ENCODE results near the gene EPHA6.

The EPHA6 gene

DNA sequence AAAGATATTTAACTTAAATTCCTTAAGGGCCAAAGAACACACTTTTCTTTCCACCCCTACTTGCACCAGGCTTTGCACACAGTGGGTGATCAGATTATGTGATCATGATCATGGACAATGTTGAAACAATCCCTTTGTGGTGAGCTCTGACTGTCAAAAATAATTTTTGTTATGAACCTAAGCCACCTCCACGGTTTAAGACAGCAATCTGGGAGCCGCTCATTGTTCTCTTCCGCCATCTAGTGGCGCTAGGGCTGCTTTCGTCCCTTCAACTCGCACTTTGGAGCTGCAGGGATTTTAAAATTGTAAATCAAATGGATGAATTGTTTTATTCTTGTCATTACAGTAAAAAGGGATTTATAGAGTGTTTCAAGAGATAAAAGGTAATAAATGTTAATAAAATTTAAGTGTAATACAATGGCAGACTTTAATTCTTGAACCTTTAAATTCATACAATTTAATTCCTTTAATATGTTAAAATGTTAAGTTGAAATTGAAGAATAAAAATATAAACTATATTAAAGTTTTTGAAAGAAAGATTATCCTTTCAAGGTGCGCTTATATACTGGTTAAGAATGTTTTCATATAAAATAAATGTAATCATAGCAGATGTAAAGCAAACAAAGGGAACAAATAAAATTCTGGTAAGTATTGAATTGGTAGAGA is 904.9 kb downstream of the EPHA6 start:
- DNase-seq, result peak; percentile 46

- peak; percentile 28 for DNase-seq
Observed at GRCh38 chr3:97720417-97720816, 906.0 kb downstream of the EPHA6 start.

GRCh38 chr3:97721446-97721845 is 907.1 kb downstream of the EPHA6 start:
- no peak for DNase-seq

DNA sequence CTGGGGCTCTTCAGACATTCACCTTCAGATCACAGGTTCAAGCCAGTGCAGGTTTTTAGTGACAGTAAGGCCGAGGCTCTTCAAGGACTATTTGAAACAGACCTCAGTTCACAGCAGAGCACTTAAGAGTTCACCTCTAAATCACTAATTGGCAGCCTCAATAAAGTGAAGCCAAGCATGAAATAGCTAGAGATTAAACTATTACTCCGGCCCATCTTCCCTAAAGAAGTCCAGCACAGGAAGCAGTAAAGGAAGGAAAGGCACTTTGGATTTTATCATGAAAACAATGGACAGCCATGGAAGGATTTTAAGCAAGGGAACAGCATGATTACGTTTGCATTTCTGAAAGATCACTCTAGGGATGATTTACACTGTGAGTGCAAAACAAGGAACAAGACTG is 922.5 kb downstream of the EPHA6 start:
- DNase-seq, result peak; percentile 10

- DNase-seq, result no peak
Observed at GRCh38 chr3:97738761-97739160, 924.4 kb downstream of the EPHA6 start.

GRCh38 chr3:97742036-97742435 is 927.6 kb downstream of the EPHA6 start:
- no peak for DNase-seq

DNA sequence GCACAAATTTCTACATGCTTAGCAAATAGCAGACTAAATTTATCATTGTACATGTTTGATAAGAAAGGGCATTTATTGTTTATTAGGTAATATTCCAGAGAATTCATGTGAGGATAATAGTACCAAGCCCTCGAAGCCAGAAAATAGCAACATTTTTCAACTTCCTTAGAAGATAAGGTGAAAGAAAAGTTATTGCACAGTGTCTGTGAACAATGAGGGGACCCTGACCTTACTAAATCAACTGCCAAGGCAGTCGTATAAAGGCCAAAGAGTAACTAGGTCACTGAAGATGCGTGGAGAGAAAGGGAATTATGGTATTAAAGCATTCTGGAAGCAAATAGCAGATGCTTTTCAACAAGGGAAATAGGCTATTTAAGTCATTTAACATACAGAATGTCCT is 929.9 kb downstream of the EPHA6 start:
- no peak for DNase-seq

DNA sequence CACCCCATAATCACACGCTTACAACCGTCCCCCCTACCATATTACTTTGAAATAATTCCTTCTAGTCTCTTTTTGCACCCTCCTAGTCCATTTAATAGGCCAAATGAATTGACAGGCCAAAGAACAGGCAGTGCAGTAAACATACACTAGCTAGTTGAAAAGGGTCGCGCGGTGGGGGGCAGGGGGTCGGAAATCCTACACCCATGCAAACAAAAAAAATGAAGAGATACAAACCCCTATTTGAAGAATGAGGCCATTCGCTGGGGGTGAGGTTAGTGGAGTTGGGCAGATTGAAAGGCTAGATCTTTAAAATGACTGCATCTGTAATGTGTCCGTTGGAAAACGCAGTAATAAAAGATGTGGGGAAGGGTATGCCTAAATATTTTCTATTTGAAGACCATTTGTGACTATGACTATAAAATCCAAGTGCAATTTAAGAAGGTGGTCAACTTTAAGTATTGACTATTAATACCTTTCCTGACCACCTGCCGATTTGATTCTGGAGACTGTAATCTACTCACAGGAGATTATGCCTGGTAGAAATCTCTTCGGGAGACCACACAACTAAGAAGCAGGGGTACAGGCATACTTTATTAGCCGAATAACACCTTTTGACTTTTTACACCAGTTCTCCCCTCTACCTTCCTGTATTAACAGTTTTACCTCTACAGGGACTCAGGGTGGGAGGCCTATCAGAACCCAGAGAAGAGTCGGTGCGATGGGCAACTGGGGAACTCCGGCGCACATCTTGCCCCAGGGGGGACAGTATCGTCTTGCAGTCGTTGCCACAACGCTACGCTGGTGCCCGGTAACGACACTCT is 949.4 kb downstream of the EPHA6 start:
- DNase-seq, result peak; percentile 33

- peak; percentile 87 for DNase-seq
Observed at GRCh38 chr3:97764407-97765238, 950.2 kb downstream of the EPHA6 start, which contains the start of gene ARL6. TSS of gene ARL6 (plus strand) at chr3:97764758. CDS start at chr3:97768108, 3,350 bp downstream.

- no peak for DNase-seq
Observed at GRCh38 chr3:97765336-97765735, 950.9 kb downstream of the EPHA6 start.

DNA sequence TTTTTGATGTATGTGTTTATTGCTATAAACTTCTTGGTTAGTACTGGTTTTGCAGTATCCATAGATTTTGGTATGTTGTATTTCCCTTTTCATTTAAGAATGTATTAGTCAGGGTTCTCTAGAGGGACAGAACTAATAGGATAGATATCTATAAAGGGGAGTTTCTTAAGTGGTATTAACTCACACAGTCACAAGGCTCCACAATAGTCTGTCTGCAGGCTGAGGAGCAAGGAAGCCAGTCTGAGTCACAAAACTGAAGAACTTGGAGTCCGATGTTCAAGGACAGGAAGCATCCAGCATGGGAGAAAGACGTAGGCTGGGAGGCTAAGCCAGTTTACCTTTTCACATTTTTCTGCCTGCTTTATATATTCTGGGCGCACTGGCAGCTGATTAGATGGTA is 958.5 kb downstream of the EPHA6 start:
- no peak for DNase-seq

GRCh38 chr3:97778152-97778551 is 963.8 kb downstream of the EPHA6 start:
- DNase-seq, result no peak

GRCh38 chr3:97793420-97794019 is 979.1 kb downstream of the EPHA6 start:
- peak; percentile 63 for DNase-seq

GRCh38 chr3:97795951-97796350 is 981.6 kb downstream of the EPHA6 start:
- no peak for DNase-seq

All from NCI-H748 treated with DMSO at 0.1 percent for 48 hours (cell line).